ENCODE results near the gene ZNG1B.
"Not testable (repeated sequence)": the region's sequence is repeated elsewhere in the genome, so short reads cannot be mapped to it uniquely, and the experiment has no call there.

- TF ChIP-seq, protein P1, sequence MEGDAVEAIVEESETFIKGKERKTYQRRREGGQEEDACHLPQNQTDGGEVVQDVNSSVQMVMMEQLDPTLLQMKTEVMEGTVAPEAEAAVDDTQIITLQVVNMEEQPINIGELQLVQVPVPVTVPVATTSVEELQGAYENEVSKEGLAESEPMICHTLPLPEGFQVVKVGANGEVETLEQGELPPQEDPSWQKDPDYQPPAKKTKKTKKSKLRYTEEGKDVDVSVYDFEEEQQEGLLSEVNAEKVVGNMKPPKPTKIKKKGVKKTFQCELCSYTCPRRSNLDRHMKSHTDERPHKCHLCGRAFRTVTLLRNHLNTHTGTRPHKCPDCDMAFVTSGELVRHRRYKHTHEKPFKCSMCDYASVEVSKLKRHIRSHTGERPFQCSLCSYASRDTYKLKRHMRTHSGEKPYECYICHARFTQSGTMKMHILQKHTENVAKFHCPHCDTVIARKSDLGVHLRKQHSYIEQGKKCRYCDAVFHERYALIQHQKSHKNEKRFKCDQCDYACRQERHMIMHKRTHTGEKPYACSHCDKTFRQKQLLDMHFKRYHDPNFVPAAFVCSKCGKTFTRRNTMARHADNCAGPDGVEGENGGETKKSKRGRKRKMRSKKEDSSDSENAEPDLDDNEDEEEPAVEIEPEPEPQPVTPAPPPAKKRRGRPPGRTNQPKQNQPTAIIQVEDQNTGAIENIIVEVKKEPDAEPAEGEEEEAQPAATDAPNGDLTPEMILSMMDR (IDR thresholded peaks at IDR 0.05) = not testable (repeated sequence)
- TF ChIP-seq POLR2AphosphoS5 (IDR thresholded peaks at IDR 0.05; ENCODE audit: low read depth, low read length) = not testable (repeated sequence)
- TF ChIP-seq, protein P2, sequence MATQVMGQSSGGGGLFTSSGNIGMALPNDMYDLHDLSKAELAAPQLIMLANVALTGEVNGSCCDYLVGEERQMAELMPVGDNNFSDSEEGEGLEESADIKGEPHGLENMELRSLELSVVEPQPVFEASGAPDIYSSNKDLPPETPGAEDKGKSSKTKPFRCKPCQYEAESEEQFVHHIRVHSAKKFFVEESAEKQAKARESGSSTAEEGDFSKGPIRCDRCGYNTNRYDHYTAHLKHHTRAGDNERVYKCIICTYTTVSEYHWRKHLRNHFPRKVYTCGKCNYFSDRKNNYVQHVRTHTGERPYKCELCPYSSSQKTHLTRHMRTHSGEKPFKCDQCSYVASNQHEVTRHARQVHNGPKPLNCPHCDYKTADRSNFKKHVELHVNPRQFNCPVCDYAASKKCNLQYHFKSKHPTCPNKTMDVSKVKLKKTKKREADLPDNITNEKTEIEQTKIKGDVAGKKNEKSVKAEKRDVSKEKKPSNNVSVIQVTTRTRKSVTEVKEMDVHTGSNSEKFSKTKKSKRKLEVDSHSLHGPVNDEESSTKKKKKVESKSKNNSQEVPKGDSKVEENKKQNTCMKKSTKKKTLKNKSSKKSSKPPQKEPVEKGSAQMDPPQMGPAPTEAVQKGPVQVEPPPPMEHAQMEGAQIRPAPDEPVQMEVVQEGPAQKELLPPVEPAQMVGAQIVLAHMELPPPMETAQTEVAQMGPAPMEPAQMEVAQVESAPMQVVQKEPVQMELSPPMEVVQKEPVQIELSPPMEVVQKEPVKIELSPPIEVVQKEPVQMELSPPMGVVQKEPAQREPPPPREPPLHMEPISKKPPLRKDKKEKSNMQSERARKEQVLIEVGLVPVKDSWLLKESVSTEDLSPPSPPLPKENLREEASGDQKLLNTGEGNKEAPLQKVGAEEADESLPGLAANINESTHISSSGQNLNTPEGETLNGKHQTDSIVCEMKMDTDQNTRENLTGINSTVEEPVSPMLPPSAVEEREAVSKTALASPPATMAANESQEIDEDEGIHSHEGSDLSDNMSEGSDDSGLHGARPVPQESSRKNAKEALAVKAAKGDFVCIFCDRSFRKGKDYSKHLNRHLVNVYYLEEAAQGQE (IDR thresholded peaks at IDR 0.05; ENCODE audit: insufficient read depth in 1 of 2, low read depth in 2 of 2, low read length in 1 of 2) = not testable (repeated sequence)
Measured at GRCh38 chr2:113541204-113541975, 103.9 kb downstream of the ZNG1B start.

All from Panc1 (cell line).